ENCODE results near the gene LATS2.
A peak's percentile ranks its signal among the peaks of the same experiment; 100 is the strongest.

Gene LATS2

GRCh38 chr13:21071924-21072323 lies 10.5 kb upstream of the LATS2 start:
- TF ChIP-seq MYC (IDR thresholded peaks at IDR 0.05; ENCODE audit: low read depth, low read length) (no peak), CTCF (IDR thresholded peaks at IDR 0.05; ENCODE audit: low read depth, low read length) (no peak), POLR2A (IDR thresholded peaks at IDR 0.05; ENCODE audit: extremely low read depth, insufficient read length) (no peak), MAX (IDR thresholded peaks at IDR 0.05; ENCODE audit: low read depth, low read length) (no peak)
- peak; percentile 26 for DNase-seq (ENCODE audit: low read depth)
- no peak overlapping the region for H3K4me3 ChIP-seq (ENCODE audit: low read depth, low read length)

GRCh38 chr13:21071015-21071414 lies 9.6 kb upstream of the LATS2 start:
- no peak for TF ChIP-seq MYC (IDR thresholded peaks at IDR 0.05; ENCODE audit: low read depth, low read length)
- no peak for TF ChIP-seq CTCF (IDR thresholded peaks at IDR 0.05; ENCODE audit: low read depth, low read length)
- TF ChIP-seq POLR2A (IDR thresholded peaks at IDR 0.05; ENCODE audit: extremely low read depth, insufficient read length), result no peak
- TF ChIP-seq MAX (IDR thresholded peaks at IDR 0.05; ENCODE audit: low read depth, low read length), result no peak
- no peak overlapping the region for H3K4me3 ChIP-seq (ENCODE audit: low read depth, low read length)
- no peak for DNase-seq (ENCODE audit: low read depth)

GRCh38 chr13:21069561-21070004 lies 8.2 kb upstream of the LATS2 start:
- DNase-seq (ENCODE audit: low read depth), result peak; percentile 90
- TF ChIP-seq MYC (IDR thresholded peaks at IDR 0.05; ENCODE audit: low read depth, low read length) (peak; percentile 14; the same call in 1 of the 2 replicates), MAX (IDR thresholded peaks at IDR 0.05; ENCODE audit: low read depth, low read length) (no peak), POLR2A (IDR thresholded peaks at IDR 0.05; ENCODE audit: extremely low read depth, insufficient read length) (no peak)
- no peak overlapping the region for H3K4me3 ChIP-seq (ENCODE audit: low read depth, low read length)

GRCh38 chr13:21067848-21068247 lies 6.5 kb upstream of the LATS2 start:
- no peak overlapping the region for H3K4me3 ChIP-seq (ENCODE audit: low read depth, low read length)
- no peak for DNase-seq (ENCODE audit: low read depth)
- TF ChIP-seq CTCF (IDR thresholded peaks at IDR 0.05; ENCODE audit: low read depth, low read length), result no peak
- TF ChIP-seq POLR2A (IDR thresholded peaks at IDR 0.05; ENCODE audit: extremely low read depth, insufficient read length), result no peak
- TF ChIP-seq MAX (IDR thresholded peaks at IDR 0.05; ENCODE audit: low read depth, low read length), result no peak
- no peak for TF ChIP-seq MYC (IDR thresholded peaks at IDR 0.05; ENCODE audit: low read depth, low read length)

GRCh38 chr13:21066946-21067345 lies 5.6 kb upstream of the LATS2 start:
- H3K4me3 ChIP-seq (ENCODE audit: low read depth, low read length), result no peak overlapping the region
- no peak for TF ChIP-seq MYC (IDR thresholded peaks at IDR 0.05; ENCODE audit: low read depth, low read length)
- TF ChIP-seq CTCF (IDR thresholded peaks at IDR 0.05; ENCODE audit: low read depth, low read length), result no peak
- no peak for TF ChIP-seq MAX (IDR thresholded peaks at IDR 0.05; ENCODE audit: low read depth, low read length)
- TF ChIP-seq POLR2A (IDR thresholded peaks at IDR 0.05; ENCODE audit: extremely low read depth, insufficient read length), result no peak
- no peak for DNase-seq (ENCODE audit: low read depth)

- peak; percentile 28 for DNase-seq (ENCODE audit: low read depth)
- TF ChIP-seq MAX (IDR thresholded peaks at IDR 0.05; ENCODE audit: low read depth, low read length) (no peak), POLR2A (IDR thresholded peaks at IDR 0.05; ENCODE audit: extremely low read depth, insufficient read length) (no peak), CTCF (IDR thresholded peaks at IDR 0.05; ENCODE audit: low read depth, low read length) (no peak)
- H3K4me3 ChIP-seq (ENCODE audit: low read depth, low read length), result no peak overlapping the region
Measured at GRCh38 chr13:21065686-21066085, 4.3 kb upstream of the LATS2 start.
